ENCODE measurements around the gene ATE1.

GRCh38 chr10:121914661-121915060 is 13.2 kb downstream of the ATE1 start:
- TF ChIP-seq CTCF (IDR thresholded peaks at IDR 0.05; ENCODE audit: low read depth, low read length) (no peak), EZH2phosphoT487 (IDR thresholded peaks at IDR 0.05; ENCODE audit: low read depth) (no peak)
